ENCODE results near the gene DAZL.
"Not testable (repeated sequence)": the region's sequence is repeated elsewhere in the genome, so short reads cannot be mapped to it uniquely, and the experiment has no call there.

The DAZL gene

GRCh38 chr3:16618721-16619120 is 13.5 kb upstream of the DAZL start:
- TF ChIP-seq CTCF (IDR thresholded peaks at IDR 0.05; ENCODE audit: borderline replicate concordance, extremely low read depth, low read length, poor library complexity, severe bottlenecking) (no peak), EZH2 (IDR thresholded peaks at IDR 0.05; ENCODE audit: borderline replicate concordance, low read depth, low read length, severe bottlenecking) (no peak)
- no peak overlapping the region for H2AFZ ChIP-seq (ENCODE audit: low read depth, low read length)
- no peaks in the 10 kb centered on the region for H3K79me2 ChIP-seq (ENCODE audit: insufficient read depth, low read length)
- no peak overlapping the region for H3K4me2 ChIP-seq (ENCODE audit: insufficient read depth, low read length)
- H3K9me3 ChIP-seq (ENCODE audit: insufficient read depth, low read length, severe bottlenecking): peaks cover 4% of the 10 kb centered on the region
- H4K20me1 ChIP-seq (ENCODE audit: insufficient read depth, low read length): no peaks in the 10 kb centered on the region
- no peak for ATAC-seq (ENCODE audit: insufficient read depth, low read depth)
- H3K27ac ChIP-seq (ENCODE audit: low read length): no peak overlapping the region
- H3K36me3 ChIP-seq (ENCODE audit: insufficient read depth, low read length): no peaks in the 10 kb centered on the region
- no peak overlapping the region for H3K4me3 ChIP-seq (ENCODE audit: low read depth in 1 of 2, low read length in 2 of 2)
- H3K4me1 ChIP-seq (ENCODE audit: insufficient read depth, low read length): no peaks in the 10 kb centered on the region
- no peak overlapping the region for H3K9ac ChIP-seq (ENCODE audit: low read depth, low read length)
- no peak for DNase-seq
- no peaks in the 10 kb centered on the region for H3K27me3 ChIP-seq (ENCODE audit: insufficient read depth, low read length, poor library complexity)

GRCh38 chr3:16617155-16617554 is 11.9 kb upstream of the DAZL start:
- not testable (repeated sequence) for H3K4me3 ChIP-seq (ENCODE audit: low read depth in 1 of 2, low read length in 2 of 2); H3K27me3 ChIP-seq (ENCODE audit: insufficient read depth, low read length, poor library complexity); H3K9ac ChIP-seq (ENCODE audit: low read depth, low read length); H3K36me3 ChIP-seq (ENCODE audit: insufficient read depth, low read length); H3K4me1 ChIP-seq (ENCODE audit: insufficient read depth, low read length); H3K79me2 ChIP-seq (ENCODE audit: insufficient read depth, low read length); DNase-seq; H3K27ac ChIP-seq (ENCODE audit: low read length); ATAC-seq (ENCODE audit: insufficient read depth, low read depth); H2AFZ ChIP-seq (ENCODE audit: low read depth, low read length); H3K4me2 ChIP-seq (ENCODE audit: insufficient read depth, low read length); H3K9me3 ChIP-seq (ENCODE audit: insufficient read depth, low read length, severe bottlenecking); H4K20me1 ChIP-seq (ENCODE audit: insufficient read depth, low read length)

DNA sequence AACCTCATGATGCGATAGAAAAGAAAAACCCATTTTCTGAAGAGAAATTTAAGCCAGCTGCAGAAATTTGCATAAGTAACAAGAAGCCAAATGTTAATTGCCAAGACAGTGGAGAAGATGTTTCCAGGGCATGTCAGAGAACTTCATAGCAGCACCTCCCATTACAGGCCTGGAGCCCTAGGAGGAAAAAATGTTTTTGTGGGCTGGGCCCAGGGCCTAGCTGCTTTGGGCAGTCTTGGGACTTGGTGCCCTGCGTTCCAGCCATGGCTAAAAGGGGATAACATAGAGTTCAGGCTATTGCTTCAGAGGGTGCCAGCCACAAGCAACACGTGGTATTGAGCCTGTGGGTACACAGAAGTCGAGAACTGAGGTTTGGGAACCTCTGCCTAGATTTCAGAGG is 10.9 kb upstream of the DAZL start:
- no peak overlapping the region for H3K9ac ChIP-seq (ENCODE audit: low read depth, low read length)
- no peak overlapping the region for H3K4me3 ChIP-seq (ENCODE audit: low read depth in 1 of 2, low read length in 2 of 2)
- no peaks in the 10 kb centered on the region for H3K4me1 ChIP-seq (ENCODE audit: insufficient read depth, low read length)
- H3K27ac ChIP-seq (ENCODE audit: low read length): no peak overlapping the region
- no peaks in the 10 kb centered on the region for H3K36me3 ChIP-seq (ENCODE audit: insufficient read depth, low read length)
- no peaks in the 10 kb centered on the region for H3K79me2 ChIP-seq (ENCODE audit: insufficient read depth, low read length)
- no peak overlapping the region for H3K4me2 ChIP-seq (ENCODE audit: insufficient read depth, low read length)
- ATAC-seq (ENCODE audit: insufficient read depth, low read depth) (no peak), DNase-seq (no peak)
- no peak for TF ChIP-seq EZH2 (IDR thresholded peaks at IDR 0.05; ENCODE audit: borderline replicate concordance, low read depth, low read length, severe bottlenecking)
- TF ChIP-seq CTCF (IDR thresholded peaks at IDR 0.05; ENCODE audit: borderline replicate concordance, extremely low read depth, low read length, poor library complexity, severe bottlenecking): no peak
- H4K20me1 ChIP-seq (ENCODE audit: insufficient read depth, low read length): no peaks in the 10 kb centered on the region
- peaks cover 4% of the 10 kb centered on the region for H3K9me3 ChIP-seq (ENCODE audit: insufficient read depth, low read length, severe bottlenecking)
- no peaks in the 10 kb centered on the region for H3K27me3 ChIP-seq (ENCODE audit: insufficient read depth, low read length, poor library complexity)
- H2AFZ ChIP-seq (ENCODE audit: low read depth, low read length): no peak overlapping the region

GRCh38 chr3:16614033-16615031 is 9.1 kb upstream of the DAZL start:
- Histone ChIP-seq H3K36me3 (ENCODE audit: insufficient read depth, low read length) (no peaks in the 10 kb centered on the region), H3K79me2 (ENCODE audit: insufficient read depth, low read length) (no peaks in the 10 kb centered on the region), H3K9ac (ENCODE audit: low read depth, low read length) (no peak overlapping the region), H3K4me2 (ENCODE audit: insufficient read depth, low read length) (no peak overlapping the region), H4K20me1 (ENCODE audit: insufficient read depth, low read length) (no peaks in the 10 kb centered on the region), H3K4me3 (ENCODE audit: low read depth in 1 of 2, low read length in 2 of 2) (no peak overlapping the region), H3K4me1 (ENCODE audit: insufficient read depth, low read length) (no peaks in the 10 kb centered on the region), H3K27me3 (ENCODE audit: insufficient read depth, low read length, poor library complexity) (no peaks in the 10 kb centered on the region), H2AFZ (ENCODE audit: low read depth, low read length) (no peak overlapping the region), H3K27ac (ENCODE audit: low read length) (no peak overlapping the region), H3K9me3 (ENCODE audit: insufficient read depth, low read length, severe bottlenecking) (peaks cover 4% of the 10 kb centered on the region)
- TF ChIP-seq CTCF (IDR thresholded peaks at IDR 0.05; ENCODE audit: borderline replicate concordance, extremely low read depth, low read length, poor library complexity, severe bottlenecking) (no peak), EZH2 (IDR thresholded peaks at IDR 0.05; ENCODE audit: borderline replicate concordance, low read depth, low read length, severe bottlenecking) (no peak)
- DNase-seq: no peak
- no peak for ATAC-seq (ENCODE audit: insufficient read depth, low read depth)
